Measurements from ENCODE around the gene QTRT2. TPM values are rescaled to one million over a fixed set of nuclear protein-coding genes. Genes with fewer than 3 reads are reported as not detected.

Gene QTRT2
- total and polyA plus RNA-seq, 9 of the 15 experiments (the other 6 are each of a cell fraction or from before 2014, with no cell fraction given), result 10.2 to 25.1 (median 17.3) TPM

GRCh38 chr3:114093016-114093380 is 36.5 kb downstream of the QTRT2 start (continued):
- no peak for TF ChIP-seq ZBTB40 (IDR thresholded peaks at IDR 0.05)
- no peak for TF ChIP-seq ZBTB40 (CRISPR knock-in tag; IDR thresholded peaks at IDR 0.05)
- TF ChIP-seq RFX5 (IDR thresholded peaks at IDR 0.05; ENCODE audit: low read depth, low read length), result no peak
- TF ChIP-seq TAF1 (IDR thresholded peaks at IDR 0.05; ENCODE audit: control insufficient read depth, extremely low read depth, insufficient read depth, low read length, severe bottlenecking), result no peak
- TF ChIP-seq MIER1 (IDR thresholded peaks at IDR 0.05; ENCODE audit: low read depth), result no peak
- no peak for TF ChIP-seq ZNF277 (CRISPR knock-in tag; IDR thresholded peaks at IDR 0.05; ENCODE audit: borderline replicate concordance)
- no peak for TF ChIP-seq ZNF212 (CRISPR knock-in tag; IDR thresholded peaks at IDR 0.05)
- no peak for TF ChIP-seq CREBBP (IDR thresholded peaks at IDR 0.05; ENCODE audit: low read depth, low read length)
- TF ChIP-seq CUX1 (CRISPR knock-in tag; IDR thresholded peaks at IDR 0.05), result no peak
- TF ChIP-seq ZC3H4 (CRISPR knock-in tag; IDR thresholded peaks at IDR 0.05; ENCODE audit: borderline replicate concordance), result no peak
- no peak for TF ChIP-seq SPI1 (IDR thresholded peaks at IDR 0.05; ENCODE audit: borderline replicate concordance, low read depth, low read length)
- TF ChIP-seq ZNF311 (CRISPR knock-in tag; IDR thresholded peaks at IDR 0.05), result no peak

Measured in K562 (cell line).